Ishikawa (cell line): ENCODE data around the gene HECTD4.

ENCODE experiments used
- CEBPB ChIP-seq: IDR thresholded peaks from 2 replicates; pipeline ENCODE4 v1.6.1; 2012
- CREB1 ChIP-seq: IDR thresholded peaks from 2 replicates; pipeline ENCODE4 v1.6.1; 2012; ENCODE audit warnings: low read depth
- EGR1 ChIP-seq: IDR thresholded peaks from 2 replicates; pipeline ENCODE4 v1.6.1; 2012
- EP300 ChIP-seq: IDR thresholded peaks from 2 replicates; pipeline ENCODE4 v1.6.1; 2012; ENCODE audit warnings: borderline replicate concordance
- FOXM1 ChIP-seq: IDR thresholded peaks from 2 replicates; pipeline ENCODE4 v1.6.1; 2012; ENCODE audit warnings: low read depth, borderline replicate concordance
- NFIC ChIP-seq: IDR thresholded peaks from 2 replicates; pipeline ENCODE4 v1.6.1; 2012
- RAD21 ChIP-seq: IDR thresholded peaks from 2 replicates; pipeline ENCODE4 v1.6.1; 2012; ENCODE audit warnings: low read depth
- REST ChIP-seq: IDR thresholded peaks from 2 replicates; pipeline ENCODE4 v1.6.1; 2012; ENCODE audit warnings: low read depth, mild to moderate bottlenecking
- TAF1 ChIP-seq: IDR thresholded peaks from 2 replicates; pipeline ENCODE4 v1.6.1; 2012; ENCODE audit warnings: low read depth, mild to moderate bottlenecking
- TCF12 ChIP-seq: IDR thresholded peaks from 2 replicates; pipeline ENCODE4 v1.6.1; 2012; ENCODE audit warnings: low read depth
- TEAD4 ChIP-seq: IDR thresholded peaks from 2 replicates; pipeline ENCODE4 v1.6.1; 2012
- YY1 ChIP-seq: IDR thresholded peaks from 2 replicates; pipeline ENCODE4 v1.6.1; 2012; ENCODE audit warnings: low read depth
- ZBTB7A ChIP-seq: IDR thresholded peaks from 2 replicates; pipeline ENCODE4 v1.6.1; 2012; ENCODE audit warnings: low read depth
- TF ChIP-seq, protein P1 (sequence below): IDR thresholded peaks from 2 replicates; pipeline ENCODE4 v1.6.1; 2012
- TF ChIP-seq, protein P2 (sequence below): IDR thresholded peaks from 2 replicates; pipeline ENCODE4 v1.6.1; 2012

HECTD4 gene

DNA sequence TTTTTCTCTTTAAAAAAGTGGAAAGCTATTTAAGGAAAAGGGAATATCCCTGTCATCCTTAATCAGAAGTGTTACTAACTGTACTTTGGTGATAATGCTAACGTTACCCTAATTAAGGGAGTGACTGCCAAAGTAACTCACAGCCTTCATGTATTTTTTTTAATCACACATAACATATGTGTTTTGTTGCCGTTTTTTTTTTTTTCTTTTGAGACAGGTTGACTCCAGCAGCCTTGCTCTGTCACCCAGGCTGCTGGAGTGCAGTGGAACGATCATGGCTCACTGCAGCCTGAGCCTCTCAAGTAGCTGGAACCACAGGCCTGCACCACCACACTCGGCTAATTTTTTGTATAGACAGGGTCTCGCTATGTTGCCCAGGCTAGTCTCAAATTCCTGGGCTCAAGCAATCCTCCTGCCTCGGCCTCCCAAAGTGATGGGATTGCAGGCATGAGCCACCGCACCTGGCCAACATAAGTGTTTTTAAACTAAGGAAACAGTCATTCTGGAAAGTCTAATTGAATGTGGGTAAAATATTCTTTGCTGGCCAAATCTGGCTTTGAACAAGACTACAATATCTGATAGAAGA is 56.5 kb downstream of the HECTD4 start:
- TF ChIP-seq REST (no peak), RAD21 (no peak), EGR1 (no peak), ZBTB7A (no peak), TCF12 (no peak), EP300 (no peak), TEAD4 (no peak), CREB1 (no peak), YY1 (no peak), CEBPB (no peak)
- TF ChIP-seq, protein P1, sequence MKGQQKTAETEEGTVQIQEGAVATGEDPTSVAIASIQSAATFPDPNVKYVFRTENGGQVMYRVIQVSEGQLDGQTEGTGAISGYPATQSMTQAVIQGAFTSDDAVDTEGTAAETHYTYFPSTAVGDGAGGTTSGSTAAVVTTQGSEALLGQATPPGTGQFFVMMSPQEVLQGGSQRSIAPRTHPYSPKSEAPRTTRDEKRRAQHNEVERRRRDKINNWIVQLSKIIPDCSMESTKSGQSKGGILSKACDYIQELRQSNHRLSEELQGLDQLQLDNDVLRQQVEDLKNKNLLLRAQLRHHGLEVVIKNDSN, result no peak

- no peak for TF ChIP-seq YY1
- no peak for TF ChIP-seq REST
- TF ChIP-seq, protein P2, sequence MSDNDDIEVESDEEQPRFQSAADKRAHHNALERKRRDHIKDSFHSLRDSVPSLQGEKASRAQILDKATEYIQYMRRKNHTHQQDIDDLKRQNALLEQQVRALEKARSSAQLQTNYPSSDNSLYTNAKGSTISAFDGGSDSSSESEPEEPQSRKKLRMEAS, result no peak
- no peak for TF ChIP-seq EP300
- TF ChIP-seq TAF1, result no peak
These were observed 57.1 kb downstream of the HECTD4 start for GRCh38 chr12:112325157-112325556.

DNA sequence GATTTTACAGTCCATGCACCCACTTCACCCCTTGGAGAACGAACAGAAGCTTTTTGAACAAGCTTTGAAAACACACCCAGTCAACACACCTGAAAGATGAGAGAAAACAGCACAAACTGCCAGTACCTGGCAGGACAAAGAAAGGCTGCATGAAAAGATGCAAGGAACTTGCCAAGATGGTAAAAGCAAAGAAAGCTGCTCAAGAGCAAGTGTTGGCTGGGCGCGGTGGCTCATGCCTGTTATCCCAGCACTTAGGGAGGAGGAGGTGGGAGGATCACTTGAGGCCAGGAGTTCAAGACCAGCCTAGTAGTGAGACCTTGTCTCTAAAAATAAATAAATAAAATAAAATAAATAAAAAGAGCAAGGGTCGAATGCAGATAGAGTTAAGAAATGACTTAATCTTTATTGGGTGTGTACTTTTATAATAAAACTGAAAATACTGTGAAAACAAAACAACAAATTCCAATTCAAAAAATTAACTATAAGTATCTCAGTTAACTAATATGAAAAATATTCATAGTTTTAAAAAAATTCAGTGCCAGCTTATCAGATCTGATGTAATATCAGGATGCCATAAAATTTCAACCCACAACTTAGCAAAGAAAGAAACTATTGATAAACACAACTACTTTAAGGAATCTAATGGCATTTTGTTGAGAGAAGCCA is 59.2 kb downstream of the HECTD4 start:
- no peak for TF ChIP-seq CREB1
- TF ChIP-seq YY1, result no peak
- no peak for TF ChIP-seq CEBPB
- TF ChIP-seq TAF1, result no peak
- no peak for TF ChIP-seq NFIC
- no peak for TF ChIP-seq EGR1
- TF ChIP-seq EP300, result no peak
- TF ChIP-seq, protein P1, result no peak
- no peak for TF ChIP-seq RAD21
- TF ChIP-seq TCF12, result no peak

DNA sequence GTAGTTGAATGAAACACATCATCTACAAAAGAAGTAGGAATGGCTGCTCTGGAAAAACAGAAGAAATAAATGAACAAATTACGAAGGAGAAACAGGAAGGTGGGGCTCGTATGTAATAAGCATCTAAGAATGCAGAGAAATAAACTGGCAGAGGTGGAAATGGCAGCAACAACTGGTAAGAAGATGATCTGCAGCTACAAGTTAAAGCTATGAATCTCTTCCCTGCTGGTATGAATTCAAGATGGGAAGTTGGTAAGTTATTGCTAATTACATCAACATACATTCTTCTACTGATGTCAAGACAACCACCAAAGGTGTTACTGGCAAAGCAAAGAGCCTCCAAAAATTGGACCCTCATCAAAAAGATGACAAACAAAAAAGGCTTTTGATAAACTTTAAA is 59.8 kb downstream of the HECTD4 start:
- no peak for TF ChIP-seq YY1
- no peak for TF ChIP-seq CEBPB
- no peak for TF ChIP-seq EP300
- TF ChIP-seq TEAD4, result no peak
- TF ChIP-seq, protein P2, result no peak

DNA sequence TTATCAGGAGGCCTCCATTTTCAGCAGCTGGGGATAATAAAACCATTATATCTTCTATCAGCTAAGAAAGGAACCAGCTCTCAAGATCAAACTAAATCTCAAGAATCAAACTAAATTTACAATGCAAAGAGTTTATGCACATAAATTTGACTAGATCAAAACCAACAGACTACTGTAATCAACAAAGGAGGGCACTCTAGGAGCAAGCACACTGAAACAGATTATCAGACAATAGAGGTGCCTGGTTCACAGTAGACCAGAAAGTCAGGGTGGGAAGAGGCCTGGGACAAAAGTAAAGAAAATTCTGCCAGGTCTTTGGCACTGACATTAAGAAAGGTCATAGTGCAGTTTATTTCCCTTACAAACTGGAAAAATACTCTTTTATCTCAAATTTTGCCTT is 61.0 kb downstream of the HECTD4 start:
- no peak for TF ChIP-seq TEAD4

GRCh38 chr12:112319395-112319794 is 62.8 kb downstream of the HECTD4 start:
- TF ChIP-seq FOXM1, result no peak
- no peak for TF ChIP-seq RAD21
- TF ChIP-seq TEAD4, result no peak
- TF ChIP-seq TAF1, result no peak
- no peak for TF ChIP-seq YY1
- no peak for TF ChIP-seq REST
- TF ChIP-seq ZBTB7A, result no peak
- no peak for TF ChIP-seq EP300
- TF ChIP-seq, protein P1, result no peak
- TF ChIP-seq, protein P2, result no peak
- TF ChIP-seq TCF12, result no peak
- no peak for TF ChIP-seq EGR1
- no peak for TF ChIP-seq CEBPB
- TF ChIP-seq CREB1, result no peak
- no peak for TF ChIP-seq NFIC
